ENCODE data around the gene PRELP. TPM values are rescaled to one million over a fixed set of nuclear protein-coding genes. Genes with fewer than 3 reads are reported as not detected.
A peak's percentile ranks its signal among the peaks of the same experiment; 100 is the strongest.
"Not testable (repeated sequence)": the region's sequence is repeated elsewhere in the genome, so short reads cannot be mapped to it uniquely, and the experiment has no call there.

Gene PRELP
- total RNA-seq, 3 donors from 2014 or later = 27.4 to 132 (median 42.0) TPM

GRCh38 chr1:203441766-203442165, 33.8 kb upstream of the PRELP start:
- no peak for TF ChIP-seq POLR2A (IDR thresholded peaks at IDR 0.05)
- TF ChIP-seq POLR2AphosphoS5 (IDR thresholded peaks at IDR 0.05) = no peak
- no peak for TF ChIP-seq CTCF (IDR thresholded peaks at IDR 0.05)
- intact Hi-C loops (cut with DNase I; ENCODE audit: low total_unique reads) = no loop called here
- no peaks in the 10 kb centered on the region for H3K36me3 ChIP-seq
- no peak overlapping the region for H3K4me3 ChIP-seq
- DNase-seq (ENCODE audit: low spot score in 2 of 2) = no peak
- H3K9me3 ChIP-seq = peaks cover 0 to 6% of the 10 kb centered on the region in 2 donors
- no peaks in the 10 kb centered on the region for H3K27me3 ChIP-seq
- H3K27ac ChIP-seq = peak overlapping the region in 1 of 2 donors; percentile 48
- H3K4me1 ChIP-seq = peaks cover 9 to 10% of the 10 kb centered on the region in 2 donors

GRCh38 chr1:203442821-203443220, 32.8 kb upstream of the PRELP start:
- Histone ChIP-seq H3K27me3 (no peaks in the 10 kb centered on the region), H3K27ac (peak overlapping the region; percentile 34 to 58), H3K4me3 (no peak overlapping the region), H3K9me3 (peaks cover 0 to 6% of the 10 kb centered on the region in 2 donors), H3K36me3 (no peaks in the 10 kb centered on the region), H3K4me1 (peaks cover 9 to 10% of the 10 kb centered on the region in 2 donors)
- DNase-seq (ENCODE audit: low spot score in 2 of 2) = no peak
- no peak for TF ChIP-seq POLR2AphosphoS5 (IDR thresholded peaks at IDR 0.05)
- no peak for TF ChIP-seq POLR2A (IDR thresholded peaks at IDR 0.05)
- intact Hi-C loops (cut with DNase I; ENCODE audit: low total_unique reads) = no loop called here

GRCh38 chr1:203443296-203443695, 32.3 kb upstream of the PRELP start:
- no peak for TF ChIP-seq POLR2AphosphoS5 (IDR thresholded peaks at IDR 0.05)
- TF ChIP-seq CTCF (IDR thresholded peaks at IDR 0.05) = no peak
- no peak for TF ChIP-seq POLR2A (IDR thresholded peaks at IDR 0.05)
- H3K36me3 ChIP-seq = no peaks in the 10 kb centered on the region
- H3K27me3 ChIP-seq = no peaks in the 10 kb centered on the region
- no peak for DNase-seq (ENCODE audit: low spot score in 2 of 2)
- peak overlapping the region in 1 of 2 donors; percentile 58 for H3K27ac ChIP-seq
- intact Hi-C loops (cut with DNase I; ENCODE audit: low total_unique reads) = no loop called here
- no peak overlapping the region for H3K4me3 ChIP-seq
- H3K4me1 ChIP-seq = peaks cover 9 to 10% of the 10 kb centered on the region in 2 donors
- peaks cover 0 to 6% of the 10 kb centered on the region in 2 donors for H3K9me3 ChIP-seq

- H3K27me3 ChIP-seq = no peaks in the 10 kb centered on the region
- no peak overlapping the region for H3K27ac ChIP-seq
- TF ChIP-seq CTCF (IDR thresholded peaks at IDR 0.05) (no peak), POLR2AphosphoS5 (IDR thresholded peaks at IDR 0.05) (no peak), POLR2A (IDR thresholded peaks at IDR 0.05) (no peak)
- no peaks in the 10 kb centered on the region for H3K36me3 ChIP-seq
- no peak for DNase-seq (ENCODE audit: low spot score in 2 of 2)
- H3K4me3 ChIP-seq = no peak overlapping the region
- peaks cover 9 to 10% of the 10 kb centered on the region in 2 donors for H3K4me1 ChIP-seq
- peaks cover 0 to 6% of the 10 kb centered on the region in 2 donors for H3K9me3 ChIP-seq
- intact Hi-C loops (cut with DNase I; ENCODE audit: low total_unique reads) = no loop called here
These were observed 31.4 kb upstream of the PRELP start for GRCh38 chr1:203444171-203444576.

GRCh38 chr1:203447151-203447550, 28.5 kb upstream of the PRELP start:
- Histone ChIP-seq H3K4me3 (no peak overlapping the region), H3K4me1 (no peaks in the 10 kb centered on the region), H3K27ac (no peak overlapping the region), H3K36me3 (no peaks in the 10 kb centered on the region), H3K27me3 (no peaks in the 10 kb centered on the region), H3K9me3 (peaks cover 0 to 6% of the 10 kb centered on the region in 2 donors)
- intact Hi-C loops (cut with DNase I; ENCODE audit: low total_unique reads) = no loop called here
- TF ChIP-seq POLR2A (IDR thresholded peaks at IDR 0.05) = no peak
- TF ChIP-seq CTCF (IDR thresholded peaks at IDR 0.05) = no peak
- TF ChIP-seq POLR2AphosphoS5 (IDR thresholded peaks at IDR 0.05) = no peak
- no peak for DNase-seq (ENCODE audit: low spot score in 2 of 2)

GRCh38 chr1:203447598-203447997, 28.0 kb upstream of the PRELP start:
- H3K27ac ChIP-seq; H3K9me3 ChIP-seq; H3K27me3 ChIP-seq; H3K36me3 ChIP-seq; H3K4me1 ChIP-seq; H3K4me3 ChIP-seq; intact Hi-C loops (cut with DNase I; ENCODE audit: low total_unique reads); DNase-seq (ENCODE audit: low spot score in 2 of 2): not testable (repeated sequence)

Measured in breast epithelium (tissue), 4 donors.